ENCODE results near the gene SENP6. TPM values are rescaled to one million over a fixed set of nuclear protein-coding genes. Genes with fewer than 3 reads are reported as not detected.

Gene SENP6
- total and polyA plus RNA-seq, 4 donors, result 12.2 to 42.3 (median 26.8) TPM

DNA sequence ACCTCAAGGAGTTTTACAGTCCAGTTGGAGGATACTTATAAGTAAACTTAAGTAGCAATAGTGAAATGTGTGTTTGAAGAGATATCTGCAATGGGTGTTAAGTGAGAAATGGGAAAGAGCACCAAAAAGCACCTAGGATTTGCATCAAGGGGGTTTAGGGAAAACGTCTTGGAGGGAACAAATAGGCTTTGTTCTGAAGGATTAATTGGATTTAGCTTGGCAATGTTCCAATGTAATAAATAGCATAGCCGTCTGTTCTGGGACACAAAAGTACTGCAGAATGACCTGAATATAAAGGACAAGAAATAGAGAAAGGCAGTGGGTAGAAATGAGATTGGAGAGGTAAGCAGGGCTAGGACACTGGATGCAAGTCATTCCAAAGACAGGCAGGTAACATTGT lies 144.5 kb downstream of the SENP6 start:
- 30% methylated on average over 2 of the region's 2 CpGs for WGBS
- H3K36me3 ChIP-seq (ENCODE audit: control insufficient read depth in 4 of 4, insufficient read depth in 3 of 4, low read depth in 1 of 4, low read length in 3 of 4), result no peaks in the 10 kb centered on the region
- no peaks in the 10 kb centered on the region for H3K9me3 ChIP-seq (ENCODE audit: control insufficient read depth in 4 of 4, low read length in 3 of 4)
- no peaks in the 10 kb centered on the region for H3K27me3 ChIP-seq (ENCODE audit: control insufficient read depth in 4 of 4, insufficient read depth in 4 of 4, low read length in 3 of 4)
- no peak overlapping the region for H3K27ac ChIP-seq (ENCODE audit: low read depth in 1 of 2, low read length in 2 of 2)
- no peak for TF ChIP-seq HNF4G (IDR thresholded peaks at IDR 0.05)
- TF ChIP-seq EGR1 (IDR thresholded peaks at IDR 0.05; ENCODE audit: low read depth in 2 of 2), result no peak
- peaks cover 0 to 8% (median 2%) of the 10 kb centered on the region in 4 donors for H3K4me1 ChIP-seq (ENCODE audit: control insufficient read depth in 4 of 4, insufficient read depth in 4 of 4, low read length in 3 of 4)
- DNase-seq (ENCODE audit: low spot score), result no peak
- no peak overlapping the region for H3K4me3 ChIP-seq (ENCODE audit: low read depth in 1 of 3, low read length in 3 of 3)
- H3K9ac ChIP-seq (ENCODE audit: low read depth in 1 of 2, low read length in 2 of 2), result no peak overlapping the region

DNA sequence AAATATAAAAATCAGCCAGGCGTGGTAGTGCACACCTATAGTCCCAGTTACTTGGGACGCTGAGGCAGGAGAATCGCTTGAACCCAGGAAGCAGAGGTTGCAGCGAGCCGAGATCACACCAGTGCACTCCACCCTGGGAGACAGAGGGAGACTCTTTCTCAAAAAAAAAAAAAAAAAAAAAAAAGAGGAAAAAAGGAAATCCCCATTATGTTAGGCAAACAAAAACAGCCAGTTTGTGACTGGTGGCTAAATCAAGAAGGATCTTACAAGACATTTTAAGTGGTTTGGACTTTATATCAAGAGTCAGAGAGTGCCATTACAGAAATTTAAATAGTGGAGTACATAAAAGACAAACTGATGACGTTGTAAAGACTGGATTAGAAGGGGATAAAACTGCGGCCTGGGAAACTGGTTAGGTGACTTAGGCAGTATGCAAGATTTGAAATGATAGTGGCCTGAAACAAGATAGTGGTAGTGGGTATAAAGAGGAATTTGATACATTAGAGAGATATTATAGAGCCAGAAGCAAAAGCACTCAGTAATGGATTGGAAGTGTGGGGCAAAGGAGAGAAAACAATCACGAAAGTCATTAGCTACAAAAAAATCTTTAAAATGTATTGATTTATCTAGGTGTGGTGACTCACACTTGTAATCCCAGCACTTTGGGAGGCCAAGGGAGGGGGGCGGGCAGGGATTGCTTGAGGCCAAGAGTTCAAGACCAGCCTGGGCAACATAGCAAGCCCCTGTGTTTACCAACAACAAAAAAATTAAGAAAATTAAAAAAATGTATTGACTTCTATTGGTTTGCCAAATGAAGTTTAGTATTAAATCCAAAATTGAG lies 145.7 kb downstream of the SENP6 start:
- 80% methylated on average over 9 of the region's 9 CpGs for WGBS
- Histone ChIP-seq H3K4me1 (ENCODE audit: control insufficient read depth in 4 of 4, insufficient read depth in 4 of 4, low read length in 3 of 4) (peaks cover 0 to 8% (median 2%) of the 10 kb centered on the region in 4 donors), H3K36me3 (ENCODE audit: control insufficient read depth in 4 of 4, insufficient read depth in 3 of 4, low read depth in 1 of 4, low read length in 3 of 4) (no peaks in the 10 kb centered on the region), H3K4me3 (ENCODE audit: low read depth in 1 of 3, low read length in 3 of 3) (no peak overlapping the region), H3K9ac (ENCODE audit: low read depth in 1 of 2, low read length in 2 of 2) (no peak overlapping the region), H3K27me3 (ENCODE audit: control insufficient read depth in 4 of 4, insufficient read depth in 4 of 4, low read length in 3 of 4) (no peaks in the 10 kb centered on the region), H3K9me3 (ENCODE audit: control insufficient read depth in 4 of 4, low read length in 3 of 4) (no peaks in the 10 kb centered on the region), H3K27ac (ENCODE audit: low read depth in 1 of 2, low read length in 2 of 2) (no peak overlapping the region)
- no peak for DNase-seq (ENCODE audit: low spot score)
- no peak for TF ChIP-seq RAD21 (IDR thresholded peaks at IDR 0.05)
- TF ChIP-seq, protein P1, sequence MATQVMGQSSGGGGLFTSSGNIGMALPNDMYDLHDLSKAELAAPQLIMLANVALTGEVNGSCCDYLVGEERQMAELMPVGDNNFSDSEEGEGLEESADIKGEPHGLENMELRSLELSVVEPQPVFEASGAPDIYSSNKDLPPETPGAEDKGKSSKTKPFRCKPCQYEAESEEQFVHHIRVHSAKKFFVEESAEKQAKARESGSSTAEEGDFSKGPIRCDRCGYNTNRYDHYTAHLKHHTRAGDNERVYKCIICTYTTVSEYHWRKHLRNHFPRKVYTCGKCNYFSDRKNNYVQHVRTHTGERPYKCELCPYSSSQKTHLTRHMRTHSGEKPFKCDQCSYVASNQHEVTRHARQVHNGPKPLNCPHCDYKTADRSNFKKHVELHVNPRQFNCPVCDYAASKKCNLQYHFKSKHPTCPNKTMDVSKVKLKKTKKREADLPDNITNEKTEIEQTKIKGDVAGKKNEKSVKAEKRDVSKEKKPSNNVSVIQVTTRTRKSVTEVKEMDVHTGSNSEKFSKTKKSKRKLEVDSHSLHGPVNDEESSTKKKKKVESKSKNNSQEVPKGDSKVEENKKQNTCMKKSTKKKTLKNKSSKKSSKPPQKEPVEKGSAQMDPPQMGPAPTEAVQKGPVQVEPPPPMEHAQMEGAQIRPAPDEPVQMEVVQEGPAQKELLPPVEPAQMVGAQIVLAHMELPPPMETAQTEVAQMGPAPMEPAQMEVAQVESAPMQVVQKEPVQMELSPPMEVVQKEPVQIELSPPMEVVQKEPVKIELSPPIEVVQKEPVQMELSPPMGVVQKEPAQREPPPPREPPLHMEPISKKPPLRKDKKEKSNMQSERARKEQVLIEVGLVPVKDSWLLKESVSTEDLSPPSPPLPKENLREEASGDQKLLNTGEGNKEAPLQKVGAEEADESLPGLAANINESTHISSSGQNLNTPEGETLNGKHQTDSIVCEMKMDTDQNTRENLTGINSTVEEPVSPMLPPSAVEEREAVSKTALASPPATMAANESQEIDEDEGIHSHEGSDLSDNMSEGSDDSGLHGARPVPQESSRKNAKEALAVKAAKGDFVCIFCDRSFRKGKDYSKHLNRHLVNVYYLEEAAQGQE (IDR thresholded peaks at IDR 0.05), result no peak
- TF ChIP-seq, protein P2, sequence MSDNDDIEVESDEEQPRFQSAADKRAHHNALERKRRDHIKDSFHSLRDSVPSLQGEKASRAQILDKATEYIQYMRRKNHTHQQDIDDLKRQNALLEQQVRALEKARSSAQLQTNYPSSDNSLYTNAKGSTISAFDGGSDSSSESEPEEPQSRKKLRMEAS (IDR thresholded peaks at IDR 0.05), result no peak
- TF ChIP-seq GABPA (IDR thresholded peaks at IDR 0.05 in 1 of 2, conservative IDR thresholded peaks at IDR 0.05 in 1 of 2), result no peak
- TF ChIP-seq FOXA1 (IDR thresholded peaks at IDR 0.05), result no peak
- TF ChIP-seq, protein P3, sequence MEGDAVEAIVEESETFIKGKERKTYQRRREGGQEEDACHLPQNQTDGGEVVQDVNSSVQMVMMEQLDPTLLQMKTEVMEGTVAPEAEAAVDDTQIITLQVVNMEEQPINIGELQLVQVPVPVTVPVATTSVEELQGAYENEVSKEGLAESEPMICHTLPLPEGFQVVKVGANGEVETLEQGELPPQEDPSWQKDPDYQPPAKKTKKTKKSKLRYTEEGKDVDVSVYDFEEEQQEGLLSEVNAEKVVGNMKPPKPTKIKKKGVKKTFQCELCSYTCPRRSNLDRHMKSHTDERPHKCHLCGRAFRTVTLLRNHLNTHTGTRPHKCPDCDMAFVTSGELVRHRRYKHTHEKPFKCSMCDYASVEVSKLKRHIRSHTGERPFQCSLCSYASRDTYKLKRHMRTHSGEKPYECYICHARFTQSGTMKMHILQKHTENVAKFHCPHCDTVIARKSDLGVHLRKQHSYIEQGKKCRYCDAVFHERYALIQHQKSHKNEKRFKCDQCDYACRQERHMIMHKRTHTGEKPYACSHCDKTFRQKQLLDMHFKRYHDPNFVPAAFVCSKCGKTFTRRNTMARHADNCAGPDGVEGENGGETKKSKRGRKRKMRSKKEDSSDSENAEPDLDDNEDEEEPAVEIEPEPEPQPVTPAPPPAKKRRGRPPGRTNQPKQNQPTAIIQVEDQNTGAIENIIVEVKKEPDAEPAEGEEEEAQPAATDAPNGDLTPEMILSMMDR (IDR thresholded peaks at IDR 0.05; ENCODE audit: low read depth, low read length, missing input control), result no peak
- no peak for TF ChIP-seq JUND (IDR thresholded peaks at IDR 0.05)
- TF ChIP-seq, protein P4, sequence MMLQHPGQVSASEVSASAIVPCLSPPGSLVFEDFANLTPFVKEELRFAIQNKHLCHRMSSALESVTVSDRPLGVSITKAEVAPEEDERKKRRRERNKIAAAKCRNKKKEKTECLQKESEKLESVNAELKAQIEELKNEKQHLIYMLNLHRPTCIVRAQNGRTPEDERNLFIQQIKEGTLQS (IDR thresholded peaks at IDR 0.05), result no peak
- no peak for TF ChIP-seq FOXA2 (IDR thresholded peaks at IDR 0.05)
- TF ChIP-seq NR2F2 (IDR thresholded peaks at IDR 0.05), result no peak
- TF ChIP-seq, protein P5, sequence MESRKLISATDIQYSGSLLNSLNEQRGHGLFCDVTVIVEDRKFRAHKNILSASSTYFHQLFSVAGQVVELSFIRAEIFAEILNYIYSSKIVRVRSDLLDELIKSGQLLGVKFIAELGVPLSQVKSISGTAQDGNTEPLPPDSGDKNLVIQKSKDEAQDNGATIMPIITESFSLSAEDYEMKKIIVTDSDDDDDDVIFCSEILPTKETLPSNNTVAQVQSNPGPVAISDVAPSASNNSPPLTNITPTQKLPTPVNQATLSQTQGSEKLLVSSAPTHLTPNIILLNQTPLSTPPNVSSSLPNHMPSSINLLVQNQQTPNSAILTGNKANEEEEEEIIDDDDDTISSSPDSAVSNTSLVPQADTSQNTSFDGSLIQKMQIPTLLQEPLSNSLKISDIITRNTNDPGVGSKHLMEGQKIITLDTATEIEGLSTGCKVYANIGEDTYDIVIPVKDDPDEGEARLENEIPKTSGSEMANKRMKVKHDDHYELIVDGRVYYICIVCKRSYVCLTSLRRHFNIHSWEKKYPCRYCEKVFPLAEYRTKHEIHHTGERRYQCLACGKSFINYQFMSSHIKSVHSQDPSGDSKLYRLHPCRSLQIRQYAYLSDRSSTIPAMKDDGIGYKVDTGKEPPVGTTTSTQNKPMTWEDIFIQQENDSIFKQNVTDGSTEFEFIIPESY (IDR thresholded peaks at IDR 0.05), result no peak
- TF ChIP-seq EGR1 (IDR thresholded peaks at IDR 0.05; ENCODE audit: low read depth in 2 of 2), result no peak

All from liver (tissue), 9 donors.